Gastroesophageal sphincter (tissue), 3 donors: Measurements from ENCODE around the gene TSPEAR.

Experiments used
- CTCF ChIP-seq, 4 experiments: fragments of 200-600 bp in 2 of 4; fragments of 450-650 bp in 2 of 4; sonication (generic) in 1 of 4; IDR thresholded peaks; one replicate each; pipeline ENCODE4 v1.5.1; 2017 to 2019; ENCODE audit warnings: antibody characterized with exemption in 4 of 4, mild to moderate bottlenecking in 2 of 4, moderate library complexity in 2 of 4
- POLR2A ChIP-seq, 2 donors: fragments of 450-650 bp; IDR thresholded peaks; one replicate each; pipeline ENCODE4 v1.6.1; 2017; ENCODE audit warnings: antibody characterized with exemption in 2 of 2, mild to moderate bottlenecking in 2 of 2, moderate library complexity in 1 of 2

GRCh38 chr21:44448651-44449131, 262.7 kb downstream of the TSPEAR start:
- TF ChIP-seq CTCF (IDR thresholded peaks at IDR 0.05) = no peak
- TF ChIP-seq POLR2A (IDR thresholded peaks at IDR 0.05) = no peak
